ENCODE data around the gene ASL. TPM values are rescaled to one million over a fixed set of nuclear protein-coding genes. Genes with fewer than 3 reads are reported as not detected.
"Not testable (repeated sequence)": the region's sequence is repeated elsewhere in the genome, so short reads cannot be mapped to it uniquely, and the experiment has no call there.

The ASL gene
- total RNA-seq, 1 experiment from 2014 or later = 56.5 TPM

- no peak overlapping the region for H3K4me3 Mint-ChIP-seq (ENCODE audit: unreplicated experiment)
- BruUV-seq (replicated peaks) = no TSS peak
- H3K27me3 Mint-ChIP-seq (ENCODE audit: insufficient read depth, unreplicated experiment) = no peaks in the 10 kb centered on the region
- DNase-seq (ENCODE audit: unreplicated experiment) = no peak
- peaks cover 43% of the 10 kb centered on the region for H3K36me3 Mint-ChIP-seq (ENCODE audit: insufficient read depth, unreplicated experiment)
- no peak overlapping the region for H3K27ac Mint-ChIP-seq (ENCODE audit: low read depth, unreplicated experiment)
- intact Hi-C loops (cut with micrococcal nuclease) = no loop called here
- CTCF ChIA-PET = no interaction called here
- no peak for TF ChIP-seq CTCF (IDR thresholded peaks at IDR 0.05; ENCODE audit: unreplicated experiment)
- H3K9me3 Mint-ChIP-seq (ENCODE audit: unreplicated experiment) = no peaks in the 10 kb centered on the region
- no peaks in the 10 kb centered on the region for H3K4me1 Mint-ChIP-seq (ENCODE audit: insufficient read depth, unreplicated experiment)
- POLR2A ChIA-PET = interaction anchor here (0.6 kb wide), 1 partner anchor 144 kb away, joined by 3 read pairs; no protein-coding TSS in a partner anchor
Measured at GRCh38 chr7:66125052-66125694, 49.6 kb downstream of the ASL start.

- H3K9me3 Mint-ChIP-seq (ENCODE audit: unreplicated experiment); DNase-seq (ENCODE audit: unreplicated experiment); H3K4me3 Mint-ChIP-seq (ENCODE audit: unreplicated experiment); BruUV-seq (replicated peaks); H3K27ac Mint-ChIP-seq (ENCODE audit: low read depth, unreplicated experiment); intact Hi-C loops (cut with micrococcal nuclease); H3K4me1 Mint-ChIP-seq (ENCODE audit: insufficient read depth, unreplicated experiment); POLR2A ChIA-PET; H3K27me3 Mint-ChIP-seq (ENCODE audit: insufficient read depth, unreplicated experiment); CTCF ChIA-PET: not testable (repeated sequence)
- peaks cover 49% of the 10 kb centered on the region for H3K36me3 Mint-ChIP-seq (ENCODE audit: insufficient read depth, unreplicated experiment)
Measured at GRCh38 chr7:66125781-66126352, 50.2 kb downstream of the ASL start.

- intact Hi-C loops (cut with micrococcal nuclease); DNase-seq (ENCODE audit: unreplicated experiment); H3K4me3 Mint-ChIP-seq (ENCODE audit: unreplicated experiment); H3K4me1 Mint-ChIP-seq (ENCODE audit: insufficient read depth, unreplicated experiment); H3K27ac Mint-ChIP-seq (ENCODE audit: low read depth, unreplicated experiment); H3K27me3 Mint-ChIP-seq (ENCODE audit: insufficient read depth, unreplicated experiment); H3K9me3 Mint-ChIP-seq (ENCODE audit: unreplicated experiment); BruUV-seq (replicated peaks): not testable (repeated sequence)
- ChIA-PET POLR2A (interaction anchor here (0.8 kb wide), 1 partner anchor 366 kb away, joined by 3 read pairs; no protein-coding TSS in a partner anchor), CTCF (interaction anchor here (0.8 to 1.6 kb wide), 2 partner anchors 13 to 14 kb away, joined by 3 to 5 read pairs; partner anchors contain the start of gene CRCP)
- H3K36me3 Mint-ChIP-seq (ENCODE audit: insufficient read depth, unreplicated experiment) = peaks cover 50% of the 10 kb centered on the region
Measured at GRCh38 chr7:66127172-66127571, 51.6 kb downstream of the ASL start.

GRCh38 chr7:66138994-66139752 is 63.6 kb downstream of the ASL start:
- Mint-ChIP-seq H3K4me3 (ENCODE audit: unreplicated experiment) (no peak overlapping the region), H3K36me3 (ENCODE audit: insufficient read depth, unreplicated experiment) (peaks cover 95% of the 10 kb centered on the region), H3K27ac (ENCODE audit: low read depth, unreplicated experiment) (peak overlapping the region; percentile 70), H3K9me3 (ENCODE audit: unreplicated experiment) (no peaks in the 10 kb centered on the region), H3K27me3 (ENCODE audit: insufficient read depth, unreplicated experiment) (no peaks in the 10 kb centered on the region), H3K4me1 (ENCODE audit: insufficient read depth, unreplicated experiment) (peaks cover 19% of the 10 kb centered on the region)
- intact Hi-C loops (cut with micrococcal nuclease) = no loop called here
- DNase-seq (ENCODE audit: unreplicated experiment) = no peak
- no peak for TF ChIP-seq CTCF (IDR thresholded peaks at IDR 0.05; ENCODE audit: unreplicated experiment)
- ChIA-PET CTCF (interaction anchor here (0.8 to 1.8 kb wide), 4 partner anchors 355 to 514 kb away, joined by 3 to 5 read pairs (median 4); no protein-coding TSS in a partner anchor), POLR2A (interaction anchor here (0.7 to 1.2 kb wide), 3 partner anchors 9 to 350 kb away, joined by 3 to 4 read pairs (median 3); no protein-coding TSS in a partner anchor)
- BruUV-seq (replicated peaks) = no TSS peak

All from MCF 10A (cell line).